GM21619 (cell line): Measurements from ENCODE around the gene TTC19.
"Not testable (repeated sequence)": the region's sequence is repeated elsewhere in the genome, so short reads cannot be mapped to it uniquely, and the experiment has no call there.

Source experiments
- ATAC-seq: cut with Tn5 transposase; IDR thresholded peaks from one replicate; pipeline ENCODE4 v1.9.1; 2021; ENCODE audit not compliant: unreplicated experiment

TTC19 gene

DNA sequence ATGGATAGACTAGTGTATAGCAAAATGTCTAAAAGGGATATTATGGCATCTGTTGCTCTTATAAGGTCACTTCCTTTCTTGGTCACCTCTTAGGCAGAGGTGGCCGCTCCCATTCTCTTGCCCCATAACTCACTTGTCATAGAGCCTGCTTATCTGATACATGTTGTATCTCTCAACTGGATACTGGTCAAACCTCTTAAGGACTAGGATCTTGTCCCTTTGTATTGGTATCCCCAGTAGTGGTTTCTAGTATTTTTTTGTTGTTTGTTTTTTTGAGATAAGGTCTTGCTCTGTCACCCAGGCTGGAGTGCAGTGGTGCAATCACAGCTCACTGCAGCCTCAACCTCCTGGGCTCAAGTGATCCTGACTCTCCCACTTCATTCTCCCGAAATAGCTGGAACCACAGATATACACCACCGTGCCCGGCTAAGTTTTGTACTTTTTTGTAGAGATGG is 27.1 kb upstream of the TTC19 start:
- no peak for ATAC-seq

DNA sequence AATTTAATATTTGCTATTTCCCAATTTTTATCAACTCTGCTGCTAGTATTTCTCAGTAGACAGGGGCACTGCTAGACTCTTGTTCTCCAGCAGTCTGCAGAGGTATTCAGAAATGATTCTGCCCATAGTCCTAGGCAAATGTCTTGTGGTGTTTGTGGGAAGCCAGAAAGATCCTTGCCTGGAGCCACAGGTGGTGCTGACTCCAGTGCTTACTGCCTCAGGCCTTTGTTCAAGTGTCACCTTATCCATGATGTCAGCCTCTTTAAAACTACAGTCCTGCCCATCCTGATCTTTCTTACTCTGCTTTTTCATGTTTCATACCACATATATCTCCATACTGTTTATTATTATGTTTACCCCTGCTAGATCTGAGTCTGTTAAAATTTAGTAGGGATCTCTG is 26.6 kb upstream of the TTC19 start:
- no peak for ATAC-seq

DNA sequence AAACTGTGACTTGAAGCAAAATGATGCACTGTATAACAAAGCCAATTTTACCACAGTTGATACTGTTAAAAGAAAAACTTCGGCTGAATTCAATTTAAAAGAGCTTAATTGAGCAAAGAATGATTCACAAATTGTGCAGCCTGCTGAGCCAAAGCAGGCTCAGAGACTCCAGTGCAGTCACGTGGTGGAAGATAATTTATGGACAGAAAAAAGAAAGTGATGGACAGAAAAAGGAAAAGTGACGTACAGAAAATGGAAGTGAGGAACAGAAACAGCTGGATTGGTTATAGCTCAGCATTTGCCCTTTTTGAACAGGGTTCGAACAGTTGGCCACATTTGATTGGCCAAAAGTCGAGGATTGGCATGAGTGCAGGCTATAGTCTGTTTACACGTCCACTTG is 25.8 kb upstream of the TTC19 start:
- ATAC-seq = no peak

DNA sequence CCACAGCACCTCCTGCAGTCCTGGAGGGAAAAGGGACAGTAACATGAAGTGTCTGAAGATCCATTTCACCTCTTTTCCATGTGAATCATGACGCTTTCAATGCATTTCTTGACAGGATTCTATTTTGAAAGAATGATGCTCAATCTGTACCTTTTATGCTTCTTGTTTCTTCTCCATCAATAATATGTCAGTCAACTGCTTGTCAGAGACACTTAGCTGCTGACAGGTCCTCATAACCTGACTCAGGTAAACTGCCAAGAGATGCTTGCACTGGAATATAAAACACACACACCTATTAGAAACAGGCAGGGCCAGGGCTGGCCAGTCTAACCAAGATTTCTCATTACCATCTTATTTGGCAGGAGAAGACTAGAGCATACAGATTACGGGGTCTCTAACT is 21.7 kb upstream of the TTC19 start:
- ATAC-seq = no peak

DNA sequence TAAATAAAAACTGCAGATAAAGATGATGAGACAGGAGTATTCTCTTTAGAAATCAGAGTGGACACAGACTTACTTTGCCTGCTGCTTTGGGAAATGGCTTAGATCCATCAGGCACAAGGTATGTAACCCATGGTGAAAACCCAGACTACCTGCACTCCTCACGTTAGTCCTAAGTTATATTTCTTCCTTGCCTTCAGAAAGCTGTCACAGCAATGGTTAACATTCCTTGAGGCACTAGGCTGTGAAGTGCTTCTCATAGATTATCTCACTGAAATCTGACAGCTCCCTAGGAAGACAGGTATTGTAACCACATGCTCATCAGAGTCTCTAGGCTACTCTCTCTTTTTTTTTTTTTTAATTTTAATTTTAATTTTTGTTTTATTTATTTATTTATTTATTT is 21.0 kb upstream of the TTC19 start:
- ATAC-seq = no peak

DNA sequence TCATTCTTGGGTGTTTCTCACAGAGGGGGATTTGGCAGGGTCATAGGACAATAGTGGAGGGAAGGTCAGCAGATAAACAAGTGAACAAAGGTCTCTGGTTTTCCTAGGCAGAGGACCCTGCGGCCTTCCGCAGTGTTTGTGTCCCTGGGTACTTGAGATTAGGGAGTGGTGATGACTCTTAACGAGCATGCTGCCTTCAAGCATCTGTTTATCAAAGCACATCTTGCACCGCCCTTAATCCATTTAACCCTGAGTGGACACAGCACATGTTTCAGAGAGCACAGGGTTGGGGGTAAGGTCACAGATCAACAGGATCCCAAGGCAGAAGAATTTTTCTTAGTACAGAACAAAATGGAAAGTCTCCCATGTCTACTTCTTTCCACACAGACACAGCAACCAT is 20.6 kb upstream of the TTC19 start:
- ATAC-seq = not testable (repeated sequence)

DNA sequence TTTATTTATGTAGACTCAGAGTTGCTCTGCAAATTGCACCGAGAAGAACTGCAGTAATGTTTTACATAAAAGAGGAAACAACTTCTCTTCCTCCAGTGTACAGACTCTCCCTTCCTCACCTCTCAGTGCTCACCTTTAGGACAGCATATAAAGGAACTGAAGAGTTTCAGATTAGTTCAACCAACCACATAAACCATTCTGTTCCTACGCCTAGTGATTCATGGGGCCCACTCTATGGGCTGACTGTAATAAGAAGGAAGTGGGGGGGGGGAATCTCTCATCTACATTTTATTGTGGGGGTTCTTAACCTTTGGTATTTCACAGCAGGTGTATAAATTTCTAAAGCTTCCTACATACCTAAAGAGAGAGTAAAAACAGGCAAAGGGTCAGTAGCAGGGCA is 18.4 kb upstream of the TTC19 start:
- ATAC-seq = peak; percentile 83

DNA sequence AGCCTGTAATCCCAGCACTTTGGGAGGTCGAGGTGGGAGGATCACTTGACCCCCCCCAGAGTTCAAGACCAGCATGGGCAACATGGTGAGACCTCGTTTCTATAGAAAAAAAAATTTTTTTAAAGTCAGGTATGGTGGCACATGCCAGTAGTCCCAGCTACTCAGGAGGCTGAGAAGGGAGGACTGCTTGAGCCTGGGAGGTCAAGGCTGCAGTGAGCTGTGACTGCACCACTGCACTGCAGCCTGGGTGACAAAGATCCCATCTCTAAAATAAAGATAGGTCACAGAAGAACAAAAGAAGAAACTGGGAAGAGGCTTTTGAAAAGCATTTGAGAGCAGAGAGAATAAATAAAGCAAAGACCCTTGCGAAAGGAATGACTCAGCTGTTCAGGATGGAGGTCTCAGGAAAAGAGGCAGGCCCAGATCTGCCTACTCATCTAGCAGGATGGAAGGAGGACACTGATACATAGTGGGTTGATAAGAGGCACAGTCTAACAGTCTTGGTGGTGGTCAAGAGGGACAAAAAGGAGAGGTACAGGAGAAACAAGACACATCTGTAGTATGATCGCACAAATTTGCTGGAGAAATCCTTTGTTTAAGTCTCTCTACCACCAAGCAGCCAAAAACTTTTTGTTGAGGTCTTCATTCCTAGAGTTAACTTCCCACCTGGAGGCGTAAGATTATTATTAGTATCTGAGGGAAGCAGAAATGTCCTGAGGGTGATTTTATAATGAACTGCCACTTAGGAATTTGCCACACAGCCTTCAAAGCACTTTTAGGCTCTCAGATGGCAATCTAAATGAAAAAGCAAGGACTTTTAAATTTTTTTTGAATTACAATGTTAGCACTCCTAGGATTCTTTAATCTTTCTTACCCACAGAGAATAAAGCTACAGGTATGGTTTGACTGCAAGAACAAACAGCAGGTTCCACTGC is 17.7 kb upstream of the TTC19 start:
- ATAC-seq = no peak

DNA sequence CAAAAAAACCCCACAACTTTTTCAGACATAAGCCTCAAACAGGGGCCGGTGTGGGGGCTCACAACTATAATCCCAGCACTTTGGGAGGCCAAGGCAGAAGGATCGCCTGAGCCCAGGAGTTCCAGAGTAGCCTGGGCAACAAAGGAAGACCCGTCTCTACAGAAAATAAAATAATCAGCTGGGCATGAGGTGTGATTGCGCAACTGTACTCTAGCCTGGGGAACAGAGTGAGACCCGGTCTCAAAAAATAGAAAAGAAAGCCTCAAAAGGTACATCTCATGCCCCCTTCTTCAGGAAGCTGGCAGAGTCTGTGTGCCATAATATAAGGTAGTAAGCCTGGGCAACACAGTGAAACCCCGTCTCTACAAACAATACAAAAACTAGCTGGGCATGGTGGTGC is 3.3 kb upstream of the TTC19 start:
- no peak for ATAC-seq

DNA sequence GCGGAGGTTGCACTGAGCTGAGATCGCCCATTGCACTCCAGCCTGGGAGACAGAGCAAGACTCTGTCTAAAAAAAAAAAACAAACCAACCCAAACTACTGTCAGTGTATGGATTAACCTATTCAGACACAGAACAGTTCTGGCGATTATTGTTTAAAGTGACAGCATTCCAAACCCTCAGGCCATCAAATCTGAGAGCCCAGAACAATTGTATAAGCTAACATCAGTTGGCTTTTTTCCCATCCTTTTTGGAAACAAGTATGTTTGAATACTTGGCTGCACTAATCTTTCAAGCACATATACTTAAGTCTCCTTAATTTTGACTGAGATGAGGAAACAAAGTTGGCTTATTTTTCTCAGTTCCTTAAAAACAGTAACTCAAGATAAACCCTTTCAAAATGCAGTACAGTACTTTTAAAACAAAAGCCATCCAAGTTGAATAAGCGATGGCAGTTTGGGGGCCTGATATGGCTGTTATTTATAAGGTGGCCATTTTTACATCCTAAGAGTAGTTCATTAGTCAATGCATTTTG is 1.5 kb upstream of the TTC19 start:
- ATAC-seq = no peak

DNA sequence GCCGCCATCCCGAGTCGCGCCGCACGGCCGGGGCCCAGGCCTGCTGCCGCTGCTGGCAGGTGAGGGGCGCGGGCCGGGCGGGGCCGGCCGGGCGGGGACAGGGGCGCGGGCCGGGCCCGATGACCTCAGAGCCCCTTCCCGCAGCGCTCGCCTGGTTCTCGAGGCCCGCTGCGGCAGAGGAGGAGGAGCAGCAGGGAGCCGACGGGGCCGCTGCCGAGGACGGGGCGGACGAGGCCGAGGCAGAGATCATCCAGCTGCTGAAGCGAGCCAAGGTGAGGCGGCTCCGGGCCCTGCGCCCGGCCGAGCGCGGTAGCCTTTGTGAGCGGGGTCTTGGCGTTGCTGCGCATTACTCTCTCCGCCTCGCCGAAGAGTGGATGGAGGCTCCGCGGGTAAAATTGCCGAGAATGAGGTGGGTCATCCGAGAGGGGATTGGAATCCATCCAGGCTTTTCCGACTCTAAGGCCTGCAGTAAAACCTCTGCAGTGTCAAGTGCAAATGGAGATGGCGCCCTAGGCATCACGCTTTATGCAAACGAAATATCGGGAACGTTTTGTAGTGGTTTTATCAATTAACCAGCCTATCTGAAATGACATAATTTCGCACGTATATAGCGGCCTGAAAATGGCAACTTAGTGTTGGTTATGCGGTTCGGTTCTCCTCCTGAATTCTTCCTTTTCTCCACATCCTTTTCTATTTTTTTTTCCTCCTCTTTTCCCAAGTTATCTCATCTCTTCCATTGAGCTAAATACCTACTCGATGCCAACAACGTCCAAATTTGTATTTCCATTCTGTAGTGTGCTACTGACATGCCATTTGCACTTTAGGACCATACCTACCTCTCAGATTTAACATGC is 577 bp downstream of the TTC19 start:
- peak; percentile 31 for ATAC-seq

DNA sequence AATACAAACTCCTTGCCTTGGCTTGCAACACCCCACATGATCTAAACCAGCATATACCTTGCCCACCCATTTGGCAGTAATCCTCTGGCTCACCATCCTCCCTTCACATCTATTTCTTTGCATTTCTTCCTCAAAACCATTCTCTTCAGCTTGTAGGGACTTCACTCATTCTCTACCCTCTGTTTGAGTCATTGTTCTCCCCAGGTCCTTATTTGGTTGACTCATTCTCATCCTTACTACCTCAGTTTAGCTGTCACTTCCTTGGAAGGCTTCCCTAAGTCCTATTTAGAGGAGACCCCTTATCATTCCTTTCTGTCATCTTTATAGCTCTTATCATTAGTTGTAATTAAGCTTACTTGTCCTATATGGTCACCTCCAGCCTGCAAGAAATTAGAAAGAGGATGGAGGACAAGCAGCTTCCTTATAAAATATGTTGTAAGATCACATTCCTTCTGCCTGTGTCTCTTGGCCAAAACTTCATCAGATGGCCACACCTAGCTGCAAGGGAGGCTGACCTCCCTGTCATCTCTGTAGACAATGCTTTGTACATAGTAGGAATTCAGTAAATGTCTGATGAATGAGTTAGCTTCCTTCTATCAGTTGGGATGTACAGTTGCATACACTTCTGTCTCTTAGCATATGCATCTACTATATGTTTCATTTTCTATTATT is 1.7 kb downstream of the TTC19 start:
- ATAC-seq = no peak

DNA sequence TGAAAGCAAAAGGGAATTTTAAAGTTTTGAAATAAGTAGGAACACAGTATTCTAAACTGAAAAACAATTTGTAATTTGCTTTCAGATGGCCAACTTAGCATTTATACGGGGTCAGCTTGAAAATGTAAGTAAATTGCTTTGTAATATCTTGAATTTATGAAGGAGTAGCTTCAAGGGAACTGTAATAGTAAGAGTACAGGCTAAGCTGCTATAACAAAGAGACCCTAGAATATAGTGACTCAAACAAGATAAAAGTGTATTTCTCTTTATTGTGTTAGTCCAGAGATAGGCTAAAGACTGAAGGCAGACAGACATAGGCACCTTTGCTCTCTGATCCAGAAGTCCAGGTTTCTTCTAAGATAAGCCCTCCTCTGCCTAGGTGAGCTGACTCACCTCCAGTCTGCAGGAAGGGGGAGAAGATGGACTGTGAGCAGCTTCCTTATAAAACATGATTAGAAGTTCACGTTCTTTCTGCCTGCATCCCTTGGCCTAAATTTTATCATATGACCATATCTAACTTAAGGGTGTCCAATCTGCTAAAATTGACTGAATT is 3.2 kb downstream of the TTC19 start:
- ATAC-seq = no peak

DNA sequence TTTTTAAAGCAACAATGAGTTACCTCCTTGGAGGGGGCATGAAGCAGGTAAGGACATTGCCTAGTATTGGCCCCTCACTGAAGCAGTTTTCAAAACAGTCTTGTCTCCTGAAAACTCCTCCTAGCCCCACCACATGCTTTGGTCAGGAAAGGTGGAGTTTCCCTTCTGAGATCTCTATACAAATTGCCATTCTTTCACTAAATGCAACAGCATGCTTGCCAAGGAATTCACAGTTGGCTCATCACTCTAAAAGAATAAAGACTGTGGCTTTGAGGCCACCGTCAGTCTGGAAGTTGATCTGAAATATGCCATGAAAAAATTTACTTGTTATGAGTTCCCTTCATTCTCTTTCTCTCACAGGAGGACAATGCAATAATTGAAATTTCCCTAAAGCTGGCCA is 4.2 kb downstream of the TTC19 start:
- ATAC-seq = no peak

DNA sequence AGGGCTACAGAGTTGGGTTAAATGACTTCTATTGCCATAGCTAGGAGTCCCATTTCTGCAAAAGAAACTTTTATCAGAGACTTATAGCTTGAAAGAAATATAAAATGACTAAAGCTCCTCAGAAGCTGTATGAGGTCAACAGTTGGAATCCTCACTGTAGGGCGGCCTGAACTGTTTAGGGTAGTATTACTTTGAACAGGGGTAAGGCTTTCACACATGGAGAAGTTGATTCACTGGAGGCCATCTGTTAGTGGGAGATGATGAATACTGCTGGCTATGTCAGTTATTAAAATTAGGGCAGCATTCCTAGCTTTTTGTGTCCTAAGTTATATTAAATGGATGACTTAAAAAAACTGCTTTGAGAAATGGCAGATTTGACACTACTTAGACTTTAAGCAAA is 6.0 kb downstream of the TTC19 start:
- ATAC-seq = no peak

DNA sequence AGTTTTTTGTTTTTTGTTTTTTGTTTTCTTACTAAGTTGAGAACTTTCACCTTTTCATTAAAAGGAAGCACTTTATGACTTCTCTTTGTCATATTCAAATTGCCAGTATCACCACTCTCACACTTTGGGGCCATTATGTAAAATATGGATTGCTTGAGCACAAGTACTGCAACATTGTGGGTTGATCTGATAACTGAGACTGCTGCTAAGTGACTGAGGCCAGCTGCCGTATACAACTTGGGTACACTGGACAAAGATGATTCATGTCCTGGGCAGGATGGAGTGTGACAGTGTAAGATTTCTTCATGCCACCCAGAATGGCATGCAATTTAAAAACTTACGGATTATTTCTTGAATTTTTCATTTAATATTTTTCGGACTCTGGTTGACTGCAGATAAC is 7.8 kb downstream of the TTC19 start:
- ATAC-seq = no peak

DNA sequence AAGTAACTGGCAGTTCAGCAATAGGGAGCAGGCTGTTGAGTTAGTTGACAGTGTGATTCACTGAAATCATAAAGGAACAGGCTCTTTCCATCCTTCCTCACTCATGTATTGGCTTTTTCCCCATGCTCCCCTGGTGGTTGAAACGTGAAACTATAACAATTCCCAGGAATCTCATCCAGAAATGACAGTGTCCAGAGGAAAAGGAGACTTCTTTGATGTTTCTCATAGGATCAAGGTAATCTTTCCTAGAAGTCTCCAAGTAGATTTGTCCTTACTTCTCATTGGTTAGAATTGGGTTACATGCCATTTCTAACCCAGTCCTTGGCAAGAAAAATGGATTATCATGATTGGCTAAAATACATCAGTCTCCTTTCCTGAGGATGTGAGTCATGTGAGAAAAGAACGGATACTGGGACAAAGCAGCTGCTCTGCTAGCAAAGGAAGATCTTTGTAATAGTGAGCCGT is 14.4 kb downstream of the TTC19 start:
- no peak for ATAC-seq

DNA sequence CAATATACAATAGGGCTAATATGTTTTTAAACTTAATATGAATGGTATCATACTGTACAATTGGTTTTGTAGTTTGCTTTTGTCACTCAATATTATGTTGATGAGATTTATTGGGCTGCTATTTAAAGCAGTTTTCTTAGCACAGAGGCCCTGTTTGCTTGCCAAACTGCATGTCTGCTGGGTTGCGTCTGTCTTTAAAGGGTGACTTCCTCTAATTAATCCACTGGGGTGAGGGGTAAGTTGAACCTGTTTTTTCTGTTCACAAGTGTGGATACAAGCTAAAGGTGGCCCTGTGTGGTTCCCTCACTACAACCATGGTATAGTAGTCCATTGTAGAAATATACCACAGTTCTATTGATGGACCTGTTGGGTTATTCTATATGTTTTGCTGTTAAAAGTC is 19.7 kb downstream of the TTC19 start:
- no peak for ATAC-seq

DNA sequence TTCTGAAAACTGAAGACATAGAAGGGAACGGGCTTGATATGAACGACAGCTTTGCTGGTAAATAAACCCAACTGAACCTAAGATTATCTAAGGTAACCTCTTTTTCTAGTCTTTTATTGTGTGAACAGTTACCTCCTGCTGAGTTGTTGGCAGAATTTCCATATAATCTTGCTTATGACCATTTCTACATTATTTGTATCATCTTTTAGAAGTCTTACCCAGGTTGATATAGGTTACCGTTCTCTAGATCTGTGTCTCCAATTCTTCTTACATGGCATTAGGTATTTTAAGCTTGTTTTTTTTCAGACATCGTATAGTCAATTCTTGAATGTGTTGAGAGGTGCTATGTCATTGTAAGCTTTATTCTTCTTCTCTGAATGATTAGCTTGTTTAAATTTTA is 24.3 kb downstream of the TTC19 start:
- no peak for ATAC-seq

DNA sequence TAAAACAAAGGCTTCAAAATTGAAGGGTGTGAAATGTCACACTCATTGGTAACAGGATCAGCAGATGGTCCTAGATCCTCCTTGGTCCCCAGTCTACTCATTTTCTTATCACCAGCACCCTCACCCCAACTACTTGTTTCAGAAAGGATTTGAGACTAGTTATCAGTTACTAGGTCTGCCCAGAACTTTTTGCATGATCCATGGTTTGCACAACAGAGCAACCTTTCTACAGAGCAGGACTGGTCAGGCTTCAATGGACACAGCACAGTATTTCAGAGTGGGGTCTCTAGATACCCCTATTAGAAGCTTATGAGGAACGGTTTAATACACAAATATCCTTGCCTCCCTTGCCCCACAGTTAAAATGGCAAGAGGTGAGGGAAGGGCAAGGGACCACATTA is 25.6 kb downstream of the TTC19 start:
- no peak for ATAC-seq

DNA sequence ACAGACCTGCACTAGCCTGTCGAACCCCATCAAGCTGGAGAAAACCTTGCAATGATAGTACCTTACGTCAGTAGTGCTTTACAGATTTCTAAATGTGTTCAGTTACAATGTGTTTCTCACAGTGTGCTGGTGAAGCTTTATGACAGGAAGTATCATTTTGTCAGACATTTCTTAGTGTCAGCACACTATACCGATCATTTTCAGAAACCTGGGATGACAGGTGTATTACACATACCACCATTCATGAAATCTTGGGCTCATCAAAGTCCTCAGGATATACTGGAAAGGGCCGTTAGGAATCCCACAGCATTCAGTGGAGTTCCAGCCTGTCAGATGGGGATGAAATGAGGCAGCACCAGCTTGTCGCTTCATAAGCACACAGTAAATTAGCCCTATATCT is 27.3 kb downstream of the TTC19 start:
- ATAC-seq = no peak
